ENCODE results near the gene SLC2A4RG.

GRCh38 chr20:63792866-63793265 is 53.3 kb downstream of the SLC2A4RG start:
- TF ChIP-seq POLR2A (IDR thresholded peaks at IDR 0.05): no peak
- TF ChIP-seq POLR2AphosphoS5 (IDR thresholded peaks at IDR 0.05): no peak
